GM19193 (cell line): ENCODE data around the gene SELENOO.

Source experiments
- POLR2A ChIP-seq: IDR thresholded peaks from 4 replicates; pipeline ENCODE4 v1.6.1; 2011; ENCODE audit not compliant: insufficient read depth, insufficient read length; ENCODE audit errors: extremely low read depth

SELENOO gene

DNA sequence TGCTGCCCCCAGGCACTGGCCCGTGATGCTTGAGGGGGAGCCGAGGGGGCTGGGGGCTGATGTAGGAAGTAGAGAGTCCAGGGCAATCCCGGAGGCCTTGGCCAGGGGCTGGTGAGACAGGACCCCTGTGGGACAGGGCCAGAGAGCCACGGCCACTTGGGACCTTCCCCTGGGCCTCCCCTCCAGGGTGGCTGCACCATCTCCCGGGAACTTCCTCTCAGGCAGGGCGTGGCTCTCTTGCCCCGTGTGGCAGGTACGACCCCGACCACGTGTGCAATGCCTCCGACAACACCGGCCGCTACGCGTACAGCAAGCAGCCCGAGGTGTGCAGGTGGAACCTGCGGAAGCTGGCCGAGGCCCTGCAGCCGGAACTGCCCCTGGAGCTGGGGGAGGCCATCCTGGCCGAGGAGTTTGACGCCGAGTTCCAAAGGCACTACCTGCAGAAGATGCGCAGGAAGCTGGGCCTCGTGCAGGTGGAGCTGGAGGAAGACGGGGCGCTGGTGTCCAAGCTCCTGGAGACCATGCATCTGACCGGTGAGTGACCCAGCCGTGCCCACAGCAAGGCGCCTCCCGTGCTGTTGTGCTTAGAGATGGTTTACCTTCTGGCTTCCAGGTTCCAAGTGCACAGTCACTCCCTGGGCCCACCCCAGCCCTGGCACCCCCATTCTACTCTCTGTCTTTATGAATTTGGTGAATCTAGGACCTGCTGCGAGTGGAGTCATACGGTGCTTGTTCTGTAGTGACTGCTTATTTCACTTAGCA is 9.7 kb downstream of the SELENOO start:
- TF ChIP-seq POLR2A, result no peak

DNA sequence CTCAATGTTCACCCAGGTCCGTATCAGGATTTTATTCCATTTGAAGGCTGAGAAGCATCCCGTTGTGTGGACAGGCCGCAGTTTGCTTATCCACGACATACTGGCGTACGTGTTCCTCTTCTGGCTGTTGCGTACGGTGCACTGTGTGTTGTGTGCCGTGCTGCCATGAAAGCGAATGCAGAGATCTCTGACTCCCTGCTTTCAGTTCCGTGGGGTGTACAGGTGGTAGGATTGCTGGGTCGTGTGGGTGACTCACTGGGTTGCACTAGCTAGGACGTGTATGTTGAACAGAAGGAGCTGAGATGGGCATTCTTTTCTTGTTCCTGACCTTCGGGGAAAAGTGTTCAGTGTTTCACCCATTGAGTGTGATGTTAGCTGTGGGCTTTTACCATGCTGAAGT is 10.3 kb downstream of the SELENOO start:
- no peak for TF ChIP-seq POLR2A

GRCh38 chr22:50213263-50213662 is 12.5 kb downstream of the SELENOO start:
- TF ChIP-seq POLR2A, result no peak

GRCh38 chr22:50215297-50216054 is 14.7 kb downstream of the SELENOO start:
- no peak for TF ChIP-seq POLR2A

DNA sequence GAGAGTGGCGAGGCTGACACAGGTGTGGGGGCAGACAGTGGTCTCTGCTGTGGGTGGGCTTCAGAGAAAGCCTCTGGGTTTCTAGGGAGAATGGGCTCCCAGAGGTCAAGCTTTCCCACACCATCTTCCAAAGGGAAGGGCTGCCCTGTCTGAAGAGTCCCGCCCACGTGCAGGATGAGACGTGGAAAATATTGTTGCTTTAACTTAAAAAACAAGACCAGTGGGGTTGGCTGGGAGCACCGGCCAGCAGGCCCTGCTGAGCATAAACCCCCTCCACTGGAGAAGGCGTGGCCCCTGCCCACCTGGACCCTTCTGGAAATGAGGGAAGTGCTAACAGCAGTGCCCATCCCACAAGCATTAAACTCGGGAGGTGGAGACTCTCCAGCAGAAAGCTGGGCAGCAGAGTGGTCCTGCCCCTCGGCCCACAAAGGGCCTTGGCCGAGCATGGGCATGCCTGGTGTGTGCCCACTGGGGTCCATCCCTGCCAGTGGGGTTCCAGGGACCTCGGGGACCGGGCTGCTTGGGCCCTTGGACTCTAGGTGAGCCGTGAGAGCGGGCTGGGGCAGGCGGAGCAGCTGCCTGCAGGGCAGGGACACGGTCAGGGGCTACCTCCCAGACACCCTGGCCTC is 15.4 kb downstream of the SELENOO start:
- TF ChIP-seq POLR2A, result no peak

DNA sequence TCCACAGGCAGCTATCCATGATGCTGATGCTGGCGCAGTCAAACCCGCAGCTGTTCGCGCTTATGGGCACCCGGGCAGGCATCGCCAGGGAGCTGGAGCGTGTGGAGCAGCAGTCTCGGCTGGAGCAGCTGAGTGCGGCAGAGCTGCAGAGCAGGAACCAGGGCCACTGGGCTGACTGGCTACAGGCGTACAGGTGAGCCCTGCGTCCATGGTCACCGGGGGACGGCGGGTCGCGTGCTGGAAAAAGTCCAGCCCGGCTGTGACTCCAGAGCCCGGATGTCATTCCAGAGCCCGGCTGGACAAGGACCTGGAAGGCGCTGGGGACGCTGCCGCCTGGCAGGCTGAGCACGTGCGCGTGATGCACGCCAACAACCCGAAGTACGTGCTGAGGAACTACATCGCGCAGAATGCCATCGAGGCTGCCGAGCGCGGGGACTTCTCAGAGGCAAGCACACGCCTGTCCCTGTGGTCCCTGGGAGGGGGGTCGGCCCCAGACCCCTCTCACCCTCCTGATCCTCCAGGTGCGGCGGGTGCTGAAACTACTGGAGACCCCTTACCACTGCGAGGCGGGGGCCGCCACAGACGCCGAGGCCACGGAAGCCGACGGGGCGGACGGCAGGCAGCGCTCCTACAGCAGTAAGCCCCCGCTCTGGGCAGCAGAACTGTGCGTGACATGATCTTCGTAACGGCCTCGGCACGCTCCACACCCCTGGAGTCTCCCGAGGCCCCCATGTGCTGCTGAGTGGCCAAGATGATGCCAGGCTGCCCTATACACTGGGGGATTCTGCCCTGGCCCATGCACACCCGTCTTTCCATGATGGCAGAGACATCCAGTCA is 16.1 kb downstream of the SELENOO start:
- no peak for TF ChIP-seq POLR2A

DNA sequence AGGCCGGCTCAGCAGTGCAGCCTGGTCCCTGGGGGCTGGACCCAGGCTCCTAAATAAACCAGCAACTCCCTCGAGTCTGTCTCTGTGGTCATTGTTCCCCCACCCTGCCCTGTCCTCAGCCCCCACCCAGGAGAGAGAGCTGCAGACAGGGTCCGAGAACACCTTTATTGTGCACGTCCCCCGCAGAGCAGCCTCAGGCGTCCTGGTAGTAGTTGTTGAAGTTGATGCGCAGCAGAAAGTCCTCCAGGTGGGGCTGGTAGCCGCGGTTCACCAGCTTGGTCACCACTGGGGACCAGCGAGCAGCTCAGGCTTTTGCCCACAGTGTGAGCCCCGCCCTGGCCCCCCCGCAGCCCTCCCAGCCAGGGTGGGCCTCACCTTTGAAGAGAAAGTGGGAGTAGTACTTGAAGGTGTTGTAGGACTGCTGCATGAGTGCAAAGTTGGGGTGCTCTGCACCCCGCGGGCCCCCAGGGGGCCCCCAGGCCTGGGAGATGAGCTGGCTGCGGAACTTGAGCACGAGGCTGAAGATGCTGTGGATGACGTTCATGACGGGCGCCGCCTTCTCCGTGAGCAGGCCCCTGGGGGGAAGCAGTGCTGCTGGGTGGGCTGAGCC is 16.8 kb downstream of the SELENOO start:
- no peak for TF ChIP-seq POLR2A

- TF ChIP-seq POLR2A, result no peak
Observed at GRCh38 chr22:50218153-50218995, 17.6 kb downstream of the SELENOO start.

GRCh38 chr22:50218996-50219727 is 18.4 kb downstream of the SELENOO start:
- TF ChIP-seq POLR2A, result no peak

- TF ChIP-seq POLR2A, result no peak
Observed at GRCh38 chr22:50219800-50220602, 19.2 kb downstream of the SELENOO start.

GRCh38 chr22:50220603-50221409 is 20.0 kb downstream of the SELENOO start:
- no peak for TF ChIP-seq POLR2A
